Measurements from ENCODE around the gene DCUN1D5.

- TF ChIP-seq, protein P1, sequence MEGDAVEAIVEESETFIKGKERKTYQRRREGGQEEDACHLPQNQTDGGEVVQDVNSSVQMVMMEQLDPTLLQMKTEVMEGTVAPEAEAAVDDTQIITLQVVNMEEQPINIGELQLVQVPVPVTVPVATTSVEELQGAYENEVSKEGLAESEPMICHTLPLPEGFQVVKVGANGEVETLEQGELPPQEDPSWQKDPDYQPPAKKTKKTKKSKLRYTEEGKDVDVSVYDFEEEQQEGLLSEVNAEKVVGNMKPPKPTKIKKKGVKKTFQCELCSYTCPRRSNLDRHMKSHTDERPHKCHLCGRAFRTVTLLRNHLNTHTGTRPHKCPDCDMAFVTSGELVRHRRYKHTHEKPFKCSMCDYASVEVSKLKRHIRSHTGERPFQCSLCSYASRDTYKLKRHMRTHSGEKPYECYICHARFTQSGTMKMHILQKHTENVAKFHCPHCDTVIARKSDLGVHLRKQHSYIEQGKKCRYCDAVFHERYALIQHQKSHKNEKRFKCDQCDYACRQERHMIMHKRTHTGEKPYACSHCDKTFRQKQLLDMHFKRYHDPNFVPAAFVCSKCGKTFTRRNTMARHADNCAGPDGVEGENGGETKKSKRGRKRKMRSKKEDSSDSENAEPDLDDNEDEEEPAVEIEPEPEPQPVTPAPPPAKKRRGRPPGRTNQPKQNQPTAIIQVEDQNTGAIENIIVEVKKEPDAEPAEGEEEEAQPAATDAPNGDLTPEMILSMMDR (IDR thresholded peaks at IDR 0.05; ENCODE audit: borderline replicate concordance, extremely low read depth, low read length, poor library complexity, severe bottlenecking) = no peak
- TF ChIP-seq EZH2 (IDR thresholded peaks at IDR 0.05; ENCODE audit: borderline replicate concordance, low read depth, low read length, severe bottlenecking) = no peak
Measured at GRCh38 chr11:103051151-103051801, 40.7 kb downstream of the DCUN1D5 start.

All from DND-41 (cell line).